GM23338 (cell line): Measurements from ENCODE around the gene ZP3. TPM values are rescaled to one million over a fixed set of nuclear protein-coding genes. Genes with fewer than 3 reads are reported as not detected.

ENCODE experiments used
- ATAC-seq: fragments of 200-7000 bp; cut with Tn5 transposase; 3 replicates; pipeline ENCODE4 v1.9.1; 2020
- DNase-seq: peaks from one replicate; pipeline ENCODE4 v3.0.0-alpha.2; 2015; ENCODE audit warnings: low spot score
- H2AFZ ChIP-seq: fragments of 200-600 bp; sonication (generic); 2 replicates; pipeline ENCODE4 v1.8.0; 2016; ENCODE audit warnings: antibody characterized with exemption, mild to moderate bottlenecking, moderate library complexity
- H3F3A ChIP-seq: fragments of 200-600 bp; sonication (generic); replicated peaks from 2 replicates; pipeline ENCODE4 v1.8.0; 2017; ENCODE audit warnings: antibody characterized with exemption, mixed run types, low read depth
- H3K27ac ChIP-seq: fragments of 200-600 bp; sonication (generic); 2 replicates; pipeline ENCODE4 v1.6.1; 2016; ENCODE audit warnings: low read depth
- H3K27me3 ChIP-seq: fragments of 200-600 bp; sonication (generic); 2 replicates; pipeline ENCODE4 v1.8.0; 2016; ENCODE audit warnings: mild to moderate bottlenecking, mixed run types, moderate library complexity; ENCODE audit not compliant: insufficient read depth
- H3K36me3 ChIP-seq: fragments of 200-600 bp; sonication (generic); 2 replicates; pipeline ENCODE4 v1.8.0; 2016; ENCODE audit warnings: mild to moderate bottlenecking; ENCODE audit not compliant: insufficient read depth
- H3K4me1 ChIP-seq: fragments of 200-600 bp; sonication (generic); 2 replicates; pipeline ENCODE4 v1.8.0; 2016; ENCODE audit warnings: mild to moderate bottlenecking, moderate library complexity; ENCODE audit not compliant: insufficient read depth
- H3K4me2 ChIP-seq: fragments of 200-600 bp; sonication (generic); 2 replicates; pipeline ENCODE4 v1.7.1; 2017; ENCODE audit warnings: mixed run types
- H3K4me3 ChIP-seq: fragments of 200-600 bp; sonication (generic); 2 replicates; pipeline ENCODE4 v1.6.1; 2016; ENCODE audit warnings: mixed run types
- H3K79me2 ChIP-seq: fragments of 200-600 bp; sonication (generic); replicated peaks from 2 replicates; pipeline ENCODE4 v1.8.0; 2017; ENCODE audit warnings: mild to moderate bottlenecking; ENCODE audit not compliant: insufficient read depth
- H3K9me2 ChIP-seq: fragments of 200-600 bp; sonication (generic); 2 replicates; pipeline ENCODE4 v1.8.0; 2017; ENCODE audit not compliant: insufficient read depth
- H4K20me1 ChIP-seq: fragments of 200-600 bp; sonication (generic); replicated peaks from 2 replicates; pipeline ENCODE4 v1.8.0; 2017; ENCODE audit warnings: mild to moderate bottlenecking; ENCODE audit not compliant: insufficient read depth
- H3K27ac Mint-ChIP-seq: 2 replicates; pipeline ENCODE4 v1.8.0; 2020; ENCODE audit warnings: inconsistent platforms, mild to moderate bottlenecking, moderate library complexity, mixed read lengths
- H3K27me3 Mint-ChIP-seq: 3 replicates; pipeline ENCODE4 v1.8.0; 2022; ENCODE audit warnings: low read depth, mild to moderate bottlenecking, moderate library complexity, mixed read lengths, inconsistent platforms; ENCODE audit not compliant: insufficient read depth, poor library complexity
- H3K36me3 Mint-ChIP-seq: 3 replicates; pipeline ENCODE4 v1.8.0; 2021; ENCODE audit warnings: low read depth, mild to moderate bottlenecking, inconsistent platforms, moderate library complexity, mixed read lengths
- H3K4me1 Mint-ChIP-seq: 3 replicates; pipeline ENCODE4 v1.8.0; 2020; ENCODE audit warnings: mild to moderate bottlenecking, inconsistent platforms, mixed read lengths
- H3K4me3 Mint-ChIP-seq: 3 replicates; pipeline ENCODE4 v1.8.0; 2021; ENCODE audit warnings: moderate library complexity, mild to moderate bottlenecking, inconsistent platforms, mixed read lengths
- H3K9me3 Mint-ChIP-seq: 3 replicates; pipeline ENCODE4 v1.8.0; 2020; ENCODE audit warnings: moderate library complexity, mild to moderate bottlenecking, inconsistent platforms, mixed read lengths
- EZH2phosphoT487 ChIP-seq: fragments of 200-600 bp; sonication (generic); IDR thresholded peaks from one replicate; pipeline ENCODE4 v1.8.1; 2018; ENCODE audit warnings: antibody characterized with exemption; ENCODE audit not compliant: unreplicated experiment
- POLR2AphosphoS5 ChIP-seq: IDR thresholded peaks from 2 replicates; pipeline ENCODE4 v1.6.1; 2016; ENCODE audit warnings: antibody characterized with exemption, low read depth
- STAT1 ChIP-seq: IDR thresholded peaks from one replicate; pipeline ENCODE4 v1.6.1; 2016; ENCODE audit warnings: antibody characterized with exemption; ENCODE audit not compliant: unreplicated experiment
- polyA plus RNA-seq: library from polyadenylated mRNA; unstranded; fragments of >200 nt; fragmentation: Nextera tagmentation; extraction: Ambion mirVana; gene quantifications from 2 replicates; pipeline ENCODE4 v1.2.1, GENCODE V29; 2016
- total RNA-seq: library from RNA; depleted of rRNA; stranded (reverse); fragments of >200 nt; shearing (Covaris generic); gene quantifications from 2 replicates; pipeline ENCODE4 v1.2.3, GENCODE V29; 2014
- TF ChIP-seq, protein P1 (sequence below): IDR thresholded peaks from one replicate; pipeline ENCODE4 v1.6.1; 2018; ENCODE audit warnings: antibody characterized with exemption; ENCODE audit not compliant: unreplicated experiment
- TF ChIP-seq, protein P2 (sequence below): fragments of 250-450 bp; sonication (Bioruptor Pico); IDR thresholded peaks from 2 replicates; pipeline ENCODE4 v1.5.0; 2020; ENCODE audit warnings: mild to moderate bottlenecking, moderate library complexity

Gene ZP3
- total and polyA plus RNA-seq, 2 experiments from 2014 or later: 5.1 to 9.6 TPM

DNA sequence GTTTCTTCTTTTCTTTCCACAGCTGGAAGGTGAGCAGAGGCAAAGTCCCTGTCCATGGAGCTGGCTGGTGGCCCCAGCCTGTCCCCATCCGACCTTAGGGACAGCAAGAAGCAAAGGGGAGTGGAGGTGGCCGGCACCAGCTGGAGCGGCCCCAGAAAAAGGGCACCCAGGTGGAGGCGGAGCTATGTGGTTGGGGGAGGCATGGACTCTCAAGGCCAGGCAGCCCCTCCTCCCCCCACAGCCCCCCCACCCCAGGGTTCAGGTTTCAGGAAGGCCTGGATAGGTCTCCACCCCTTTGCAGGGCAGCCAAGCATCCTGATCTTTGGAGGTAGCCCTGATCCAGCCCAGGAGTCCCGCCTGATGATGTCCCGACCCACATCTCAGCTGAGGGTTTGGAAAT is 15.2 kb upstream of the ZP3 start, which contains the start of gene SSC4D (continued):
- TF ChIP-seq, protein P1, sequence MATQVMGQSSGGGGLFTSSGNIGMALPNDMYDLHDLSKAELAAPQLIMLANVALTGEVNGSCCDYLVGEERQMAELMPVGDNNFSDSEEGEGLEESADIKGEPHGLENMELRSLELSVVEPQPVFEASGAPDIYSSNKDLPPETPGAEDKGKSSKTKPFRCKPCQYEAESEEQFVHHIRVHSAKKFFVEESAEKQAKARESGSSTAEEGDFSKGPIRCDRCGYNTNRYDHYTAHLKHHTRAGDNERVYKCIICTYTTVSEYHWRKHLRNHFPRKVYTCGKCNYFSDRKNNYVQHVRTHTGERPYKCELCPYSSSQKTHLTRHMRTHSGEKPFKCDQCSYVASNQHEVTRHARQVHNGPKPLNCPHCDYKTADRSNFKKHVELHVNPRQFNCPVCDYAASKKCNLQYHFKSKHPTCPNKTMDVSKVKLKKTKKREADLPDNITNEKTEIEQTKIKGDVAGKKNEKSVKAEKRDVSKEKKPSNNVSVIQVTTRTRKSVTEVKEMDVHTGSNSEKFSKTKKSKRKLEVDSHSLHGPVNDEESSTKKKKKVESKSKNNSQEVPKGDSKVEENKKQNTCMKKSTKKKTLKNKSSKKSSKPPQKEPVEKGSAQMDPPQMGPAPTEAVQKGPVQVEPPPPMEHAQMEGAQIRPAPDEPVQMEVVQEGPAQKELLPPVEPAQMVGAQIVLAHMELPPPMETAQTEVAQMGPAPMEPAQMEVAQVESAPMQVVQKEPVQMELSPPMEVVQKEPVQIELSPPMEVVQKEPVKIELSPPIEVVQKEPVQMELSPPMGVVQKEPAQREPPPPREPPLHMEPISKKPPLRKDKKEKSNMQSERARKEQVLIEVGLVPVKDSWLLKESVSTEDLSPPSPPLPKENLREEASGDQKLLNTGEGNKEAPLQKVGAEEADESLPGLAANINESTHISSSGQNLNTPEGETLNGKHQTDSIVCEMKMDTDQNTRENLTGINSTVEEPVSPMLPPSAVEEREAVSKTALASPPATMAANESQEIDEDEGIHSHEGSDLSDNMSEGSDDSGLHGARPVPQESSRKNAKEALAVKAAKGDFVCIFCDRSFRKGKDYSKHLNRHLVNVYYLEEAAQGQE: no peak

DNA sequence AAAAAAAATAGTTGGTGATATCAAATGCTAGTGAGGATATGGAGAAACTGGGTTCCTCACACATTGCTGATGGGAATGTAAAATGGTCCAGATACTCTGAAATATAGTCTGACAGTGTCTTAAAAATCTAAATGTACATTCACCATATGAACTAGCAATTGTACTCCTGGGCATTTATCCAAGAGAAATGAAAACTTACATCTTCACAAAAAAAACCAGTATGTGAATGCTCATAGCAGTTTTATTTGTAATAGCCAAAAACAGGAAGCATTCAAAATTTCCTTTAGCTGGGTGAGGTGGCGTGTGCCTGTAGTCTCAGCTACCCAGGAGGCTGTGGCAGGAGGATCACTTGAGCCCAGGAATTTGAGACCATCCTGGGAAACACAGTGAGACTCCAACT is 13.1 kb upstream of the ZP3 start:
- Mint-ChIP-seq H3K4me1 (peaks cover 18% of the 10 kb centered on the region), H3K36me3 (no peaks in the 10 kb centered on the region), H3K27me3 (peaks cover 9% of the 10 kb centered on the region), H3K27ac (no peak overlapping the region), H3K4me3 (no peak overlapping the region), H3K9me3 (no peaks in the 10 kb centered on the region)
- no peaks in the 10 kb centered on the region for H4K20me1 ChIP-seq
- no peak overlapping the region for H3K4me2 ChIP-seq
- no peak overlapping the region for H3K4me3 ChIP-seq
- H3K79me2 ChIP-seq: no peaks in the 10 kb centered on the region
- no peaks in the 10 kb centered on the region for H3K9me2 ChIP-seq
- DNase-seq: no peak
- no peak overlapping the region for H3K27ac ChIP-seq
- H2AFZ ChIP-seq: no peak overlapping the region
- H3F3A ChIP-seq: no peaks in the 10 kb centered on the region; the same call in 1 of the 2 replicates
- H3K4me1 ChIP-seq: peaks cover 10% of the 10 kb centered on the region
- H3K27me3 ChIP-seq: no peaks in the 10 kb centered on the region
- no peaks in the 10 kb centered on the region for H3K36me3 ChIP-seq
- TF ChIP-seq POLR2AphosphoS5: no peak
- TF ChIP-seq, protein P1: no peak
- TF ChIP-seq EZH2phosphoT487: no peak
- TF ChIP-seq, protein P2, sequence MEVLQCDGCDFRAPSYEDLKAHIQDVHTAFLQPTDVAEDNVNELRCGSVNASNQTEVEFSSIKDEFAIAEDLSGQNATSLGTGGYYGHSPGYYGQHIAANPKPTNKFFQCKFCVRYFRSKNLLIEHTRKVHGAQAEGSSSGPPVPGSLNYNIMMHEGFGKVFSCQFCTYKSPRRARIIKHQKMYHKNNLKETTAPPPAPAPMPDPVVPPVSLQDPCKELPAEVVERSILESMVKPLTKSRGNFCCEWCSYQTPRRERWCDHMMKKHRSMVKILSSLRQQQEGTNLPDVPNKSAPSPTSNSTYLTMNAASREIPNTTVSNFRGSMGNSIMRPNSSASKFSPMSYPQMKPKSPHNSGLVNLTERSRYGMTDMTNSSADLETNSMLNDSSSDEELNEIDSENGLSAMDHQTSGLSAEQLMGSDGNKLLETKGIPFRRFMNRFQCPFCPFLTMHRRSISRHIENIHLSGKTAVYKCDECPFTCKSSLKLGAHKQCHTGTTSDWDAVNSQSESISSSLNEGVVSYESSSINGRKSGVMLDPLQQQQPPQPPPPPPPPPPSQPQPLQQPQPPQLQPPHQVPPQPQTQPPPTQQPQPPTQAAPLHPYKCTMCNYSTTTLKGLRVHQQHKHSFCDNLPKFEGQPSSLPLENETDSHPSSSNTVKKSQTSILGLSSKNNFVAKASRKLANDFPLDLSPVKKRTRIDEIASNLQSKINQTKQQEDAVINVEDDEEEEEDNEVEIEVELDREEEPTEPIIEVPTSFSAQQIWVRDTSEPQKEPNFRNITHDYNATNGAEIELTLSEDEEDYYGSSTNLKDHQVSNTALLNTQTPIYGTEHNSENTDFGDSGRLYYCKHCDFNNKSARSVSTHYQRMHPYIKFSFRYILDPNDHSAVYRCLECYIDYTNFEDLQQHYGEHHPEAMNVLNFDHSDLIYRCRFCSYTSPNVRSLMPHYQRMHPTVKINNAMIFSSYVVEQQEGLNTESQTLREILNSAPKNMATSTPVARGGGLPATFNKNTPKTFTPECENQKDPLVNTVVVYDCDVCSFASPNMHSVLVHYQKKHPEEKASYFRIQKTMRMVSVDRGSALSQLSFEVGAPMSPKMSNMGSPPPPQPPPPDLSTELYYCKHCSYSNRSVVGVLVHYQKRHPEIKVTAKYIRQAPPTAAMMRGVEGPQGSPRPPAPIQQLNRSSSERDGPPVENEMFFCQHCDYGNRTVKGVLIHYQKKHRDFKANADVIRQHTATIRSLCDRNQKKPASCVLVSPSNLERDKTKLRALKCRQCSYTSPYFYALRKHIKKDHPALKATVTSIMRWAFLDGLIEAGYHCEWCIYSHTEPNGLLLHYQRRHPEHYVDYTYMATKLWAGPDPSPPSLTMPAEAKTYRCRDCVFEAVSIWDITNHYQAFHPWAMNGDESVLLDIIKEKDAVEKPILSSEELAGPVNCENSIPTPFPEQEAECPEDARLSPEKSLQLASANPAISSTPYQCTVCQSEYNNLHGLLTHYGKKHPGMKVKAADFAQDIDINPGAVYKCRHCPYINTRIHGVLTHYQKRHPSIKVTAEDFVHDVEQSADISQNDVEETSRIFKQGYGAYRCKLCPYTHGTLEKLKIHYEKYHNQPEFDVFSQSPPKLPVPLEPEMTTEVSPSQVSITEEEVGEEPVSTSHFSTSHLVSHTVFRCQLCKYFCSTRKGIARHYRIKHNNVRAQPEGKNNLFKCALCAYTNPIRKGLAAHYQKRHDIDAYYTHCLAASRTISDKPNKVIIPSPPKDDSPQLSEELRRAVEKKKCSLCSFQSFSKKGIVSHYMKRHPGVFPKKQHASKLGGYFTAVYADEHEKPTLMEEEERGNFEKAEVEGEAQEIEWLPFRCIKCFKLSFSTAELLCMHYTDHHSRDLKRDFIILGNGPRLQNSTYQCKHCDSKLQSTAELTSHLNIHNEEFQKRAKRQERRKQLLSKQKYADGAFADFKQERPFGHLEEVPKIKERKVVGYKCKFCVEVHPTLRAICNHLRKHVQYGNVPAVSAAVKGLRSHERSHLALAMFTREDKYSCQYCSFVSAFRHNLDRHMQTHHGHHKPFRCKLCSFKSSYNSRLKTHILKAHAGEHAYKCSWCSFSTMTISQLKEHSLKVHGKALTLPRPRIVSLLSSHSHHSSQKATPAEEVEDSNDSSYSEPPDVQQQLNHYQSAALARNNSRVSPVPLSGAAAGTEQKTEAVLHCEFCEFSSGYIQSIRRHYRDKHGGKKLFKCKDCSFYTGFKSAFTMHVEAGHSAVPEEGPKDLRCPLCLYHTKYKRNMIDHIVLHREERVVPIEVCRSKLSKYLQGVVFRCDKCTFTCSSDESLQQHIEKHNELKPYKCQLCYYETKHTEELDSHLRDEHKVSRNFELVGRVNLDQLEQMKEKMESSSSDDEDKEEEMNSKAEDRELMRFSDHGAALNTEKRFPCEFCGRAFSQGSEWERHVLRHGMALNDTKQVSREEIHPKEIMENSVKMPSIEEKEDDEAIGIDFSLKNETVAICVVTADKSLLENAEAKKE (CRISPR knock-in tag): no peak
- no peak for TF ChIP-seq STAT1
- no peak for ATAC-seq
